Gastroesophageal sphincter (tissue), 3 donors: ENCODE data around the gene GPR85.

Source experiments
- POLR2A ChIP-seq, 2 donors: fragments of 450-650 bp; IDR thresholded peaks; one replicate each; pipeline ENCODE4 v1.6.1; 2017; ENCODE audit warnings: antibody characterized with exemption in 2 of 2, mild to moderate bottlenecking in 2 of 2, moderate library complexity in 1 of 2
- POLR2AphosphoS5 ChIP-seq: sonication (generic); formaldehyde crosslinking; IDR thresholded peaks from one replicate; pipeline ENCODE4 v1.6.1; 2017; ENCODE audit warnings: antibody characterized with exemption
- TF ChIP-seq, protein P1 (sequence below), 4 experiments: fragments of 200-600 bp in 2 of 4; fragments of 450-650 bp in 2 of 4; sonication (generic) in 1 of 4; IDR thresholded peaks; one replicate each; pipeline ENCODE4 v1.5.1; 2017 to 2019; ENCODE audit warnings: antibody characterized with exemption in 4 of 4, mild to moderate bottlenecking in 2 of 4, moderate library complexity in 2 of 4

DNA sequence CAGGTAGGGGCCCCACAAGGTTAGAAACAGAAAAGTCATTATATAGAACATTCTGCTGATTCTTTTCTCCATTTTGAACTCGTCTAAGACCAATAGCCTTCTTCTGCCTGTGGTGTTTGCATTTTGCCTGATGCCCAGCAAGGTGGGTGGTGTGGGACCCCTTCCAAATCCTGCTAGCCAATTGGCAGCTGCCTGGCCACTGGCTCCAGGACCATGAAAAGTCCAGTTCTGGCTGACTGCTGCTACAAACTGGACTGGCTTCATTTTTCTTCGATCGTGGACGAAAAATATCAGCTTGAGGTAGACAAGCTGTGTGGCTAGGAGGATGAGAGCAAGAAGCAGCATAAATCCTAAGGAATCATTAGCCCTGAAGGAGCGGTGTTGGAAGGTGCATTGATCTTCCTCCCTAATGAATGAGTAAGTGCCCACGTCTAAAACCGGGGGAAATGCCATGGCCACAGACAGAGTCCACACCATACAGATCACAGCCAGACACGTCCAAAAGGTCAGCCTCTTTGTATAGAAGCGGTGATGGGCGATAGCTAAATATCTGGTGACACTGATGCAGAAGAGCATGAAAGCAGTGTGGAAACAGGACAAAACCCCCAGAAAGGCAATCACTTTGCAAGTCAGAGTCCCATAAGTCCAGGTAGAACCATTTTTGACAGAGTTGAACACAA, 2.7 kb downstream of the GPR85 start:
- TF ChIP-seq POLR2A (IDR thresholded peaks at IDR 0.05) (no peak), POLR2AphosphoS5 (no peak)
- TF ChIP-seq, protein P1, sequence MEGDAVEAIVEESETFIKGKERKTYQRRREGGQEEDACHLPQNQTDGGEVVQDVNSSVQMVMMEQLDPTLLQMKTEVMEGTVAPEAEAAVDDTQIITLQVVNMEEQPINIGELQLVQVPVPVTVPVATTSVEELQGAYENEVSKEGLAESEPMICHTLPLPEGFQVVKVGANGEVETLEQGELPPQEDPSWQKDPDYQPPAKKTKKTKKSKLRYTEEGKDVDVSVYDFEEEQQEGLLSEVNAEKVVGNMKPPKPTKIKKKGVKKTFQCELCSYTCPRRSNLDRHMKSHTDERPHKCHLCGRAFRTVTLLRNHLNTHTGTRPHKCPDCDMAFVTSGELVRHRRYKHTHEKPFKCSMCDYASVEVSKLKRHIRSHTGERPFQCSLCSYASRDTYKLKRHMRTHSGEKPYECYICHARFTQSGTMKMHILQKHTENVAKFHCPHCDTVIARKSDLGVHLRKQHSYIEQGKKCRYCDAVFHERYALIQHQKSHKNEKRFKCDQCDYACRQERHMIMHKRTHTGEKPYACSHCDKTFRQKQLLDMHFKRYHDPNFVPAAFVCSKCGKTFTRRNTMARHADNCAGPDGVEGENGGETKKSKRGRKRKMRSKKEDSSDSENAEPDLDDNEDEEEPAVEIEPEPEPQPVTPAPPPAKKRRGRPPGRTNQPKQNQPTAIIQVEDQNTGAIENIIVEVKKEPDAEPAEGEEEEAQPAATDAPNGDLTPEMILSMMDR (IDR thresholded peaks at IDR 0.05) = no peak
